GM10248 (cell line): ENCODE results near the gene PCDH10.
A peak's percentile ranks its signal among the peaks of the same experiment; 100 is the strongest.

Source experiments
- CTCF ChIA-PET: fragments of 300-600 bp; sonication (Branson Sonifier 250); formaldehyde crosslinking; extraction: SDS; loops from one replicate; lab custom pipeline; 2021; ENCODE audit warnings: antibody characterized with exemption; lab: Yijun Ruan, JAX
- POLR2A ChIA-PET: fragments of 350-650 bp; sonication (Branson Sonifier 250); formaldehyde crosslinking; extraction: SDS; loops from one replicate; lab custom pipeline; 2020; ENCODE audit warnings: antibody characterized with exemption; lab: Yijun Ruan, JAX
- DNase-seq: peaks from one replicate; pipeline ENCODE4 v3.0.0; 2012; ENCODE audit errors: extremely low spot score
- TF ChIP-seq, protein P1 (sequence below): IDR thresholded peaks from 2 replicates; pipeline ENCODE4 v1.5.1; 2012; ENCODE audit warnings: mild to moderate bottlenecking, low read depth; ENCODE audit errors: extremely low read depth, missing control alignments, control extremely low read depth

Gene PCDH10

DNA sequence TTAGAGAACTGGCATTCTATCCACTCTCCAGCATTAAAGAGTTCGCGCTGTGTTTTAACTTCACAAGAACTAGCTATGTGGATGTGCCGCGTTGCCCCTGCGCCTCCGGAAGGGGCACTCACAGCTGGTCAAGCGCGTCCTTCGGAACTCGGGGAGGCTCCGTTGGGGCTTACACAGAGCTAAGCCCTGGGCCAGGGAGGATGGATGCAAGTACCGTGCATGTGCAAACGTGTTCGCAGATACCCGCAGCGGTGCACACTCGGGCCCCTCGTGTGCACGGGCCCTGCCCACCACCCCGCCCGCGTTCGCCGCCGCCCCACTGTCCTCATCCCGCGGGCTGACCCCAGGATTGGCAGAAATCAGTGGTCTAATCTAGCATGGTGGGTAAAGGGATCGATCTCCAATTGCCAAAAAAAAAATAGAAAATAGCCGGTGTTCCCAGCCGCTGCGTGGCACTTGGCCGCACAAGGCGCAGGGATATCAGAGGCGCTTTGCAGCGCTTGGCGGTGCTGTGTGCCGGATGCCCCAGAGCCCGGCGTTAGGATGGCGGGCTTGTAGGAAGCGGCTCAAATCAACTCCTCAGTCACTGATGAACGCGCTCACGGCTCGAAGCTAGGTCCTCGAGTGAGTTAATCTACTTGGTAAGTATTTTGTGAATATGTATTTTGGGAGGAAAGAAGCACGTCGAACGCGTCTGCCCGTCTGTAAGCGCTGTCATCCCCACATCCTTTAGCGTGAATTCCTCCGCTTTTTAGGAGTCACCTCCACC lies 989 bp upstream of the PCDH10 start:
- TF ChIP-seq, protein P1, sequence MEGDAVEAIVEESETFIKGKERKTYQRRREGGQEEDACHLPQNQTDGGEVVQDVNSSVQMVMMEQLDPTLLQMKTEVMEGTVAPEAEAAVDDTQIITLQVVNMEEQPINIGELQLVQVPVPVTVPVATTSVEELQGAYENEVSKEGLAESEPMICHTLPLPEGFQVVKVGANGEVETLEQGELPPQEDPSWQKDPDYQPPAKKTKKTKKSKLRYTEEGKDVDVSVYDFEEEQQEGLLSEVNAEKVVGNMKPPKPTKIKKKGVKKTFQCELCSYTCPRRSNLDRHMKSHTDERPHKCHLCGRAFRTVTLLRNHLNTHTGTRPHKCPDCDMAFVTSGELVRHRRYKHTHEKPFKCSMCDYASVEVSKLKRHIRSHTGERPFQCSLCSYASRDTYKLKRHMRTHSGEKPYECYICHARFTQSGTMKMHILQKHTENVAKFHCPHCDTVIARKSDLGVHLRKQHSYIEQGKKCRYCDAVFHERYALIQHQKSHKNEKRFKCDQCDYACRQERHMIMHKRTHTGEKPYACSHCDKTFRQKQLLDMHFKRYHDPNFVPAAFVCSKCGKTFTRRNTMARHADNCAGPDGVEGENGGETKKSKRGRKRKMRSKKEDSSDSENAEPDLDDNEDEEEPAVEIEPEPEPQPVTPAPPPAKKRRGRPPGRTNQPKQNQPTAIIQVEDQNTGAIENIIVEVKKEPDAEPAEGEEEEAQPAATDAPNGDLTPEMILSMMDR = no peak
- POLR2A ChIA-PET = no interaction called here
- CTCF ChIA-PET = interaction anchor here (2.0 to 2.1 kb wide), 2 partner anchors 10 to 12 kb away, joined by 4 to 14 read pairs; no protein-coding TSS in a partner anchor
- DNase-seq = no peak

DNA sequence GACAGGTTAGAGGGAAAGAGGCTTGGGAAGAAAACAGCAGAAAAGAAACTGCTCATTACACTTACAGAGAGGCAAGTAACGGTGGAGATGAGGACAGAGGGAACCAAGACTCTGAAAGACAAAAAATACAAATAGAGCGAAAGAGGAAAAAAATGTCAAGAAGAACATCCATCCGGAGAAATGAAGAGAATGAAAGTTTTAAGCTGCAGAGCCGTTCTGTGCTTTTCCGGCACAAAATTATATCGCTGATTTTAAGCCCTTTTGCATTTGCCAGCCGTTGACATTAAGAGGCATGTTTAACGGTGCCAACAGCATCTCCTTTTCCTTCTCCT lies 236 bp downstream of the PCDH10 start:
- ChIA-PET POLR2A (no interaction called here), CTCF (interaction anchor here (1.6 kb wide), 1 partner anchor 12 kb away, joined by 4 read pairs; no protein-coding TSS in a partner anchor)
- DNase-seq = no peak
- TF ChIP-seq, protein P1 = no peak

DNA sequence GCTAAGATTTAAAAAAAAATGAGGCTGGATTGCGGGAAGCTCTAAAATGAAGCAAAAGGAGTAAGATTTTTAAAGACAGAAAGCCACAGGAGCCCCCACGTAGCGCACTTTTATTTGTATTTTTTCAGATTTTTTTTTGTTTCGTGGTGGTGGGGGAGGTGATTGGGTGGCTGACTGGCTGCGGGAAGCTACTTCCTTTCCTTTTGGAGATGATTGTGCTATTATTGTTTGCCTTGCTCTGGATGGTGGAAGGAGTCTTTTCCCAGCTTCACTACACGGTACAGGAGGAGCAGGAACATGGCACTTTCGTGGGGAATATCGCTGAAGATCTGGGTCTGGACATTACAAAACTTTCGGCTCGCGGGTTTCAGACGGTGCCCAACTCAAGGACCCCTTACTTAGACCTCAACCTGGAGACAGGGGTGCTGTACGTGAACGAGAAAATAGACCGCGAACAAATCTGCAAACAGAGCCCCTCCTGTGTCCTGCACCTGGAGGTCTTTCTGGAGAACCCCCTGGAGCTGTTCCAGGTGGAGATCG lies 908 bp downstream of the PCDH10 start:
- CTCF ChIA-PET = interaction anchor here (1.6 kb wide), 1 partner anchor 13 kb away, joined by 4 read pairs; no protein-coding TSS in a partner anchor
- POLR2A ChIA-PET = no interaction called here
- DNase-seq = peak; percentile 6
- TF ChIP-seq, protein P1 = no peak

DNA sequence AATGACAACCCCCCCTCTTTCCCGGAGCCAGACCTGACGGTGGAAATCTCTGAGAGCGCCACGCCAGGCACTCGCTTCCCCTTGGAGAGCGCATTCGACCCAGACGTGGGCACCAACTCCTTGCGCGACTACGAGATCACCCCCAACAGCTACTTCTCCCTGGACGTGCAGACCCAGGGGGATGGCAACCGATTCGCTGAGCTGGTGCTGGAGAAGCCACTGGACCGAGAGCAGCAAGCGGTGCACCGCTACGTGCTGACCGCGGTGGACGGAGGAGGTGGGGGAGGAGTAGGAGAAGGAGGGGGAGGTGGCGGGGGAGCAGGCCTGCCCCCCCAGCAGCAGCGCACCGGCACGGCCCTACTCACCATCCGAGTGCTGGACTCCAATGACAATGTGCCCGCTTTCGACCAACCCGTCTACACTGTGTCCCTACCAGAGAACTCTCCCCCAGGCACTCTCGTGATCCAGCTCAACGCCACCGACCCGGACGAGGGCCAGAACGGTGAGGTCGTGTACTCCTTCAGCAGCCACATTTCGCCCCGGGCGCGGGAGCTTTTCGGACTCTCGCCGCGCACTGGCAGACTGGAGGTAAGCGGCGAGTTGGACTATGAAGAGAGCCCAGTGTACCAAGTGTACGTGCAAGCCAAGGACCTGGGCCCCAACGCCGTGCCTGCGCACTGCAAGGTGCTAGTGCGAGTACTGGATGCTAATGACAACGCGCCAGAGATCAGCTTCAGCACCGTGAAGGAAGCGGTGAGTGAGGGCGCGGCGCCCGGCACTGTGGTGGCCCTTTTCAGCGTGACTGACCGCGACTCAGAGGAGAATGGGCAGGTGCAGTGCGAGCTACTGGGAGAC lies 1.6 kb downstream of the PCDH10 start:
- ChIA-PET POLR2A (no interaction called here), CTCF (interaction anchor here (1.6 kb wide), 1 partner anchor 13 kb away, joined by 4 read pairs; no protein-coding TSS in a partner anchor)
- DNase-seq = peak; percentile 20
- TF ChIP-seq, protein P1 = no peak

DNA sequence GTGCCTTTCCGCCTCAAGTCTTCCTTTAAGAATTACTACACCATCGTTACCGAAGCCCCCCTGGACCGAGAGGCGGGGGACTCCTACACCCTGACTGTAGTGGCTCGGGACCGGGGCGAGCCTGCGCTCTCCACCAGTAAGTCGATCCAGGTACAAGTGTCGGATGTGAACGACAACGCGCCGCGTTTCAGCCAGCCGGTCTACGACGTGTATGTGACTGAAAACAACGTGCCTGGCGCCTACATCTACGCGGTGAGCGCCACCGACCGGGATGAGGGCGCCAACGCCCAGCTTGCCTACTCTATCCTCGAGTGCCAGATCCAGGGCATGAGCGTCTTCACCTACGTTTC lies 2.2 kb downstream of the PCDH10 start:
- TF ChIP-seq, protein P1 = no peak
- CTCF ChIA-PET = no interaction called here
- POLR2A ChIA-PET = no interaction called here
- no peak for DNase-seq

DNA sequence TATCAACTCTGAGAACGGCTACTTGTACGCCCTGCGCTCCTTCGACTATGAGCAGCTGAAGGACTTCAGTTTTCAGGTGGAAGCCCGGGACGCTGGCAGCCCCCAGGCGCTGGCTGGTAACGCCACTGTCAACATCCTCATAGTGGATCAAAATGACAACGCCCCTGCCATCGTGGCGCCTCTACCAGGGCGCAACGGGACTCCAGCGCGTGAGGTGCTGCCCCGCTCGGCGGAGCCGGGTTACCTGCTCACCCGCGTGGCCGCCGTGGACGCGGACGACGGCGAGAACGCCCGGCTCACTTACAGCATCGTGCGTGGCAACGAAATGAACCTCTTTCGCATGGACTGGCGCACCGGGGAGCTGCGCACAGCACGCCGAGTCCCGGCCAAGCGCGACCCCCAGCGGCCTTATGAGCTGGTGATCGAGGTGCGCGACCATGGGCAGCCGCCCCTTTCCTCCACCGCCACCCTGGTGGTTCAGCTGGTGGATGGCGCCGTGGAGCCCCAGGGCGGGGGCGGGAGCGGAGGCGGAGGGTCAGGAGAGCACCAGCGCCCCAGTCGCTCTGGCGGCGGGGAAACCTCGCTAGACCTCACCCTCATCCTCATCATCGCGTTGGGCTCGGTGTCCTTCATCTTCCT lies 2.7 kb downstream of the PCDH10 start:
- TF ChIP-seq, protein P1 = no peak
- ChIA-PET CTCF (interaction anchor here (1.2 kb wide), 1 partner anchor 9 kb away, joined by 3 read pairs; no protein-coding TSS in a partner anchor), POLR2A (no interaction called here)
- peak; percentile 15 for DNase-seq
